Gastrocnemius medialis (tissue), 4 donors: Measurements from ENCODE around the gene TRIM25.

Experiments
- CTCF ChIP-seq, 5 experiments: fragments of 450-650 bp in 3 of 5; fragments of 200-600 bp in 2 of 5; sonication (generic) in 2 of 5; IDR thresholded peaks in 4 of 5; conservative IDR thresholded peaks in 1 of 5; 1 replicate in 4 of 5; 2 replicates in 1 of 5; pipeline ENCODE4 v1.5.1; 2016 to 2019; ENCODE audit warnings: antibody characterized with exemption in 5 of 5, mild to moderate bottlenecking in 3 of 5, moderate library complexity in 3 of 5
- POLR2A ChIP-seq, 2 donors: fragments of 450-650 bp; IDR thresholded peaks; one replicate each; pipeline ENCODE4 v1.6.1; 2017; ENCODE audit warnings: antibody characterized with exemption in 2 of 2, mild to moderate bottlenecking in 2 of 2, moderate library complexity in 2 of 2

GRCh38 chr17:56908001-56908542 lies 5.8 kb downstream of the TRIM25 start:
- TF ChIP-seq CTCF (IDR thresholded peaks at IDR 0.05 in 4 of 5, conservative IDR thresholded peaks at IDR 0.05 in 1 of 5) (no peak), POLR2A (IDR thresholded peaks at IDR 0.05) (no peak)
